HCT116 (cell line): Measurements from ENCODE around the gene TNNI2.

Source experiments
- CEBPB ChIP-seq: IDR thresholded peaks from 2 replicates; pipeline ENCODE4 v1.6.1; 2012; ENCODE audit warnings: low read depth
- FOSL1 ChIP-seq: IDR thresholded peaks from 2 replicates; pipeline ENCODE4 v1.6.1; 2012; ENCODE audit warnings: low read depth
- JUND ChIP-seq: IDR thresholded peaks from 2 replicates; pipeline ENCODE4 v1.6.1; 2012
- POLR2A ChIP-seq: IDR thresholded peaks from 2 replicates; pipeline ENCODE4 v1.7.0; 2011; ENCODE audit warnings: borderline replicate concordance; ENCODE audit not compliant: insufficient read depth, insufficient read length; ENCODE audit errors: extremely low read depth
- POLR2AphosphoS5 ChIP-seq: IDR thresholded peaks from 2 replicates; pipeline ENCODE4 v1.6.1; 2011; ENCODE audit warnings: mild to moderate bottlenecking, low read depth, low read length, moderate library complexity
- SRF ChIP-seq: IDR thresholded peaks from 2 replicates; pipeline ENCODE4 v1.6.1; 2012; ENCODE audit warnings: low read depth
- TCF7L2 ChIP-seq: IDR thresholded peaks from 2 replicates; pipeline ENCODE4 v1.7.0; 2011; ENCODE audit warnings: borderline replicate concordance, inconsistent platforms; ENCODE audit not compliant: insufficient read depth, insufficient read length; ENCODE audit errors: extremely low read depth
- ZFX ChIP-seq: fragments of 450-650 bp; IDR thresholded peaks from 2 replicates; pipeline ENCODE4 v1.6.1; 2017
- ZNF274 ChIP-seq: fragments of 200-500 bp; sonication (Bioruptor generic); IDR thresholded peaks from 2 replicates; pipeline ENCODE4 v1.6.1; 2014; ENCODE audit warnings: mild to moderate bottlenecking, low read depth, low read length, inconsistent platforms
- TF ChIP-seq, protein P1 (sequence below): IDR thresholded peaks from 2 replicates; pipeline ENCODE4 v1.6.1; 2012
- TF ChIP-seq, protein P2 (sequence below), 3 experiments: fragments of 200-600 bp in 1 of 3; sonication (generic) in 1 of 3; IDR thresholded peaks in 2 of 3; conservative IDR thresholded peaks in 1 of 3; 2 replicates each; pipeline ENCODE4 v1.5.1; 2012 to 2017; ENCODE audit warnings: low read depth in 2 of 3, low read length in 2 of 3, antibody characterized with exemption in 1 of 3, borderline replicate concordance in 1 of 3, control low read depth in 1 of 3, mild to moderate bottlenecking in 1 of 3, mixed read lengths in 1 of 3, mixed run types in 1 of 3, moderate library complexity in 1 of 3; ENCODE audit not compliant: insufficient read depth in 1 of 3
- TF ChIP-seq, protein P3 (sequence below): IDR thresholded peaks from 2 replicates; pipeline ENCODE4 v1.6.1; 2012

DNA sequence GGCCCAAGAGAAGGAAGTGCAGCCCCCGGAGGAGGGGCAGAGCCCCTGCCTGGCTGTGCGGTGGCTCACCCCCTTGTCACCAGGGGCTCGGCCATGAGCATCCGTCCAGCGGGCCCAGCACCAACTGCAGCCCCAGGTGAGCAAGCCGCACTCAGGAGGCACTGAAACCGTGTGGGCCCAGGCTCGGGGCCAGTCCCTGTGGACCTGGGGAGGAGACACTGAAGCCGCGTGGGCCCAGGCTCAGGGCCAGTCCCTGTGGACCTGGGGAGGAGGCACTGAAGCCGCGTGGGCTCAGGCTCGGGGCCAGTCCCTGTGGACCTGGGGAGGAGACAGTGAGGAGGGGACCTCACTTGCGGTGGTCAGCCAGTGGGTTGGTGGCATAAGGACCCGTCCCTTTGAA is 28.0 kb downstream of the TNNI2 start:
- TF ChIP-seq, protein P1, sequence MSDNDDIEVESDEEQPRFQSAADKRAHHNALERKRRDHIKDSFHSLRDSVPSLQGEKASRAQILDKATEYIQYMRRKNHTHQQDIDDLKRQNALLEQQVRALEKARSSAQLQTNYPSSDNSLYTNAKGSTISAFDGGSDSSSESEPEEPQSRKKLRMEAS, result no peak
- TF ChIP-seq, protein P2, sequence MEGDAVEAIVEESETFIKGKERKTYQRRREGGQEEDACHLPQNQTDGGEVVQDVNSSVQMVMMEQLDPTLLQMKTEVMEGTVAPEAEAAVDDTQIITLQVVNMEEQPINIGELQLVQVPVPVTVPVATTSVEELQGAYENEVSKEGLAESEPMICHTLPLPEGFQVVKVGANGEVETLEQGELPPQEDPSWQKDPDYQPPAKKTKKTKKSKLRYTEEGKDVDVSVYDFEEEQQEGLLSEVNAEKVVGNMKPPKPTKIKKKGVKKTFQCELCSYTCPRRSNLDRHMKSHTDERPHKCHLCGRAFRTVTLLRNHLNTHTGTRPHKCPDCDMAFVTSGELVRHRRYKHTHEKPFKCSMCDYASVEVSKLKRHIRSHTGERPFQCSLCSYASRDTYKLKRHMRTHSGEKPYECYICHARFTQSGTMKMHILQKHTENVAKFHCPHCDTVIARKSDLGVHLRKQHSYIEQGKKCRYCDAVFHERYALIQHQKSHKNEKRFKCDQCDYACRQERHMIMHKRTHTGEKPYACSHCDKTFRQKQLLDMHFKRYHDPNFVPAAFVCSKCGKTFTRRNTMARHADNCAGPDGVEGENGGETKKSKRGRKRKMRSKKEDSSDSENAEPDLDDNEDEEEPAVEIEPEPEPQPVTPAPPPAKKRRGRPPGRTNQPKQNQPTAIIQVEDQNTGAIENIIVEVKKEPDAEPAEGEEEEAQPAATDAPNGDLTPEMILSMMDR (IDR thresholded peaks at IDR 0.05 in 2 of 3, conservative IDR thresholded peaks at IDR 0.05 in 1 of 3; ENCODE audit: borderline replicate concordance in 1 of 3, insufficient read depth in 1 of 3, low read depth in 2 of 3, low read length in 2 of 3), result no peak
- no peak for TF ChIP-seq ZFX
- TF ChIP-seq POLR2A, result no peak
- TF ChIP-seq JUND, result no peak
- TF ChIP-seq TCF7L2, result no peak
- no peak for TF ChIP-seq FOSL1
- TF ChIP-seq, protein P3, sequence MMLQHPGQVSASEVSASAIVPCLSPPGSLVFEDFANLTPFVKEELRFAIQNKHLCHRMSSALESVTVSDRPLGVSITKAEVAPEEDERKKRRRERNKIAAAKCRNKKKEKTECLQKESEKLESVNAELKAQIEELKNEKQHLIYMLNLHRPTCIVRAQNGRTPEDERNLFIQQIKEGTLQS, result no peak
- no peak for TF ChIP-seq POLR2AphosphoS5
- no peak for TF ChIP-seq ZNF274
- TF ChIP-seq SRF, result no peak
- no peak for TF ChIP-seq CEBPB
